ENCODE results near the gene KMT2D. TPM values are rescaled to one million over a fixed set of nuclear protein-coding genes. Genes with fewer than 3 reads are reported as not detected.

The KMT2D gene
- total and polyA plus RNA-seq, 2 of the 8 experiments (the other 6 are each of a cell fraction or from before 2014, with no cell fraction given) = 9.1 to 86.3 TPM

DNA sequence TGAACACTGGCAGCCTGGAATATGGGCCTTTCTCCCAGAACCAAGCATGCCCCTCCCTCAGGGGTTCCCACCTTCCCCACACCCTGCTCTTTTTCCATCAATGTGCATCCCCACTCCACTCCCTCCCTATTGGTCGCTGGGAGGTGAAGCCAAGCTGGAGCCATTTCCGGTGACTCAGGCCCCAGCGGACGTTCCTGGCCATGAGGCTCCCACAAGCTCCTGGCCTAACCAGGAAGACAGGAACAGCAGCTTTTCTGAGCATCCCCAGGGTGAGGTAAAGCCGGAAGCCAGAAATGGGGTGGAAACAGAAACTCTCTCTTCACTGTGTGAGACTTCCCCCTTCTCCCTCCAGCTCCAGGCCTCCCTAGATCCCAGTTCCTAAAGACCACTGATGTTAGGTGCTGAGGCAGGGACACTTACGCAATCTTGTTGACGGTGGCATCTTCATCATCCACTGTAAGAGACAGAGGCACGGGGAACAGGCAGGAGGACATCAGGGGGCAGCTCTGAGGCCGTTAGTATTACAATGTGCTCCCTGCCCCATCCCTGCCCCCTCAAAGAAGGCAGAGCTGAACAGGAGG lies 45.0 kb upstream of the KMT2D start (continued):
- no peak for TF ChIP-seq SIRT6 (IDR thresholded peaks at IDR 0.05; ENCODE audit: low read length)
- TF ChIP-seq, protein P1, sequence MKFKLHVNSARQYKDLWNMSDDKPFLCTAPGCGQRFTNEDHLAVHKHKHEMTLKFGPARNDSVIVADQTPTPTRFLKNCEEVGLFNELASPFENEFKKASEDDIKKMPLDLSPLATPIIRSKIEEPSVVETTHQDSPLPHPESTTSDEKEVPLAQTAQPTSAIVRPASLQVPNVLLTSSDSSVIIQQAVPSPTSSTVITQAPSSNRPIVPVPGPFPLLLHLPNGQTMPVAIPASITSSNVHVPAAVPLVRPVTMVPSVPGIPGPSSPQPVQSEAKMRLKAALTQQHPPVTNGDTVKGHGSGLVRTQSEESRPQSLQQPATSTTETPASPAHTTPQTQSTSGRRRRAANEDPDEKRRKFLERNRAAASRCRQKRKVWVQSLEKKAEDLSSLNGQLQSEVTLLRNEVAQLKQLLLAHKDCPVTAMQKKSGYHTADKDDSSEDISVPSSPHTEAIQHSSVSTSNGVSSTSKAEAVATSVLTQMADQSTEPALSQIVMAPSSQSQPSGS (IDR thresholded peaks at IDR 0.05; ENCODE audit: low read length) = no peak
- no peak for TF ChIP-seq KDM4A (IDR thresholded peaks at IDR 0.05; ENCODE audit: low read depth, low read length, severe bottlenecking)
- no peak for TF ChIP-seq HDAC2 (IDR thresholded peaks at IDR 0.05; ENCODE audit: borderline replicate concordance in 1 of 2, low read depth in 2 of 2, low read length in 2 of 2)
- TF ChIP-seq JUND (IDR thresholded peaks at IDR 0.05; ENCODE audit: low read length) = no peak
- TF ChIP-seq HDAC6 (IDR thresholded peaks at IDR 0.05; ENCODE audit: low read depth, low read length) = no peak
- TF ChIP-seq, protein P2, sequence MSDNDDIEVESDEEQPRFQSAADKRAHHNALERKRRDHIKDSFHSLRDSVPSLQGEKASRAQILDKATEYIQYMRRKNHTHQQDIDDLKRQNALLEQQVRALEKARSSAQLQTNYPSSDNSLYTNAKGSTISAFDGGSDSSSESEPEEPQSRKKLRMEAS (IDR thresholded peaks at IDR 0.05) = no peak

Measured in H1 (cell line).